Measurements from ENCODE around the gene CKAP2L.

- no peak for TF ChIP-seq SP1 (IDR thresholded peaks at IDR 0.05)
- TF ChIP-seq, protein P1, sequence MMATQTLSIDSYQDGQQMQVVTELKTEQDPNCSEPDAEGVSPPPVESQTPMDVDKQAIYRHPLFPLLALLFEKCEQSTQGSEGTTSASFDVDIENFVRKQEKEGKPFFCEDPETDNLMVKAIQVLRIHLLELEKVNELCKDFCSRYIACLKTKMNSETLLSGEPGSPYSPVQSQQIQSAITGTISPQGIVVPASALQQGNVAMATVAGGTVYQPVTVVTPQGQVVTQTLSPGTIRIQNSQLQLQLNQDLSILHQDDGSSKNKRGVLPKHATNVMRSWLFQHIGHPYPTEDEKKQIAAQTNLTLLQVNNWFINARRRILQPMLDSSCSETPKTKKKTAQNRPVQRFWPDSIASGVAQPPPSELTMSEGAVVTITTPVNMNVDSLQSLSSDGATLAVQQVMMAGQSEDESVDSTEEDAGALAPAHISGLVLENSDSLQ (IDR thresholded peaks at IDR 0.05), result no peak
- no peak for TF ChIP-seq FOXM1 (IDR thresholded peaks at IDR 0.05; ENCODE audit: borderline replicate concordance)
- no peak for TF ChIP-seq ARNT (IDR thresholded peaks at IDR 0.05)
- TF ChIP-seq ELF4 (IDR thresholded peaks at IDR 0.05), result no peak
- TF ChIP-seq SUZ12 (IDR thresholded peaks at IDR 0.05), result no peak
- no peak for TF ChIP-seq ZNF384 (IDR thresholded peaks at IDR 0.05)
These were observed 64.3 kb downstream of the CKAP2L start for GRCh38 chr2:112699984-112700667.
